Measurements from ENCODE around the gene TRIP13.

DNA sequence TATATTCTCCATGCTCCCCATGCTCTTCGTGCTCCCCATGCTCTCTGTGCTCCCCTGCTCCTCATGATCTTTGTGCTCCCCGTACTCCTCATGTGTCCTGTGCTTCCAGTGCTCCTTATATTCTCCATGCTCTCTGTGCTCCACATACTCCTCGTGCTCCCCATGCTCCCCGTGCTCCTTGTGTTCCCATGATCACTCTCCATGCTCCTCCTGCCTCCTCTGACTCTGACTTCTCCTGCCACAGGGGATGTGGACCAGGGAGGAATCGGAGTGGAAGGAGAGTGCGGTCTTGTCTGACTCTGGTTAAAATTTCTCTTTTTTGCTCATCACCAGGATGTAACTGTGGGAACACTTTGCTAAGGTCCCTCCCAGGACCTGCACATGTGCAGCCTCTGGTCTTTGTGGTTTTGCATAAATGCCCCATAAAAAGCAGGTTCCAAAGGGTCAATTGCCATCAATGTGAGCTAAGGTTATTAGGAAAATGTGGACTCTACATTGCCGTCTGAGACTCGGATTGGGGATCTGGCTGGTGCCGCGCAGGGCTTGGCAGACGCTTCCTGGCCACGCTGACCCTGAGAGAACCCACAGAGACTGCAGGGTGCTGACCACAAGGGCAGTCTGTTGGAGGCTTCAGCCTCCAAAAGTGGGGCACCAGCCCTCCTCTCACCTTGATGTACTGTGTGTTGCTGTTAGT, 52.5 kb downstream of the TRIP13 start:
- no peak for TF ChIP-seq EZH2 (IDR thresholded peaks at IDR 0.05; ENCODE audit: borderline replicate concordance, control insufficient read depth, low read depth, low read length)
- TF ChIP-seq, protein P1, sequence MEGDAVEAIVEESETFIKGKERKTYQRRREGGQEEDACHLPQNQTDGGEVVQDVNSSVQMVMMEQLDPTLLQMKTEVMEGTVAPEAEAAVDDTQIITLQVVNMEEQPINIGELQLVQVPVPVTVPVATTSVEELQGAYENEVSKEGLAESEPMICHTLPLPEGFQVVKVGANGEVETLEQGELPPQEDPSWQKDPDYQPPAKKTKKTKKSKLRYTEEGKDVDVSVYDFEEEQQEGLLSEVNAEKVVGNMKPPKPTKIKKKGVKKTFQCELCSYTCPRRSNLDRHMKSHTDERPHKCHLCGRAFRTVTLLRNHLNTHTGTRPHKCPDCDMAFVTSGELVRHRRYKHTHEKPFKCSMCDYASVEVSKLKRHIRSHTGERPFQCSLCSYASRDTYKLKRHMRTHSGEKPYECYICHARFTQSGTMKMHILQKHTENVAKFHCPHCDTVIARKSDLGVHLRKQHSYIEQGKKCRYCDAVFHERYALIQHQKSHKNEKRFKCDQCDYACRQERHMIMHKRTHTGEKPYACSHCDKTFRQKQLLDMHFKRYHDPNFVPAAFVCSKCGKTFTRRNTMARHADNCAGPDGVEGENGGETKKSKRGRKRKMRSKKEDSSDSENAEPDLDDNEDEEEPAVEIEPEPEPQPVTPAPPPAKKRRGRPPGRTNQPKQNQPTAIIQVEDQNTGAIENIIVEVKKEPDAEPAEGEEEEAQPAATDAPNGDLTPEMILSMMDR (IDR thresholded peaks at IDR 0.05 in 2 of 3, conservative IDR thresholded peaks at IDR 0.05 in 1 of 3; ENCODE audit: control insufficient read depth in 2 of 3, extremely low read depth in 1 of 3, insufficient read depth in 1 of 3, low read depth in 3 of 3, low read length in 3 of 3), result no peak
- TF ChIP-seq, protein P2, sequence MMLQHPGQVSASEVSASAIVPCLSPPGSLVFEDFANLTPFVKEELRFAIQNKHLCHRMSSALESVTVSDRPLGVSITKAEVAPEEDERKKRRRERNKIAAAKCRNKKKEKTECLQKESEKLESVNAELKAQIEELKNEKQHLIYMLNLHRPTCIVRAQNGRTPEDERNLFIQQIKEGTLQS (IDR thresholded peaks at IDR 0.05; ENCODE audit: borderline replicate concordance, extremely low read depth, low read depth, low read length), result no peak

Data from GM12878 (cell line).